Uterus (tissue), 2 donors: ENCODE results near the gene FAM120B.

Experiments used
- POLR2A ChIP-seq, 2 donors: fragments of 450-650 bp; IDR thresholded peaks; one replicate each; pipeline ENCODE4 v1.6.1; 2016; ENCODE audit warnings: antibody characterized with exemption in 2 of 2, mild to moderate bottlenecking in 1 of 2, moderate library complexity in 1 of 2
- TF ChIP-seq, protein P1 (sequence below), 4 experiments: fragments of 200-600 bp in 2 of 4; fragments of 450-650 bp in 2 of 4; sonication (generic) in 2 of 4; IDR thresholded peaks; one replicate each; pipeline ENCODE4 v1.5.1; 2016 to 2019; ENCODE audit warnings: antibody characterized with exemption in 4 of 4, mild to moderate bottlenecking in 2 of 4, moderate library complexity in 1 of 4

GRCh38 chr6:170314983-170315382 is 8.4 kb downstream of the FAM120B start:
- TF ChIP-seq, protein P1, sequence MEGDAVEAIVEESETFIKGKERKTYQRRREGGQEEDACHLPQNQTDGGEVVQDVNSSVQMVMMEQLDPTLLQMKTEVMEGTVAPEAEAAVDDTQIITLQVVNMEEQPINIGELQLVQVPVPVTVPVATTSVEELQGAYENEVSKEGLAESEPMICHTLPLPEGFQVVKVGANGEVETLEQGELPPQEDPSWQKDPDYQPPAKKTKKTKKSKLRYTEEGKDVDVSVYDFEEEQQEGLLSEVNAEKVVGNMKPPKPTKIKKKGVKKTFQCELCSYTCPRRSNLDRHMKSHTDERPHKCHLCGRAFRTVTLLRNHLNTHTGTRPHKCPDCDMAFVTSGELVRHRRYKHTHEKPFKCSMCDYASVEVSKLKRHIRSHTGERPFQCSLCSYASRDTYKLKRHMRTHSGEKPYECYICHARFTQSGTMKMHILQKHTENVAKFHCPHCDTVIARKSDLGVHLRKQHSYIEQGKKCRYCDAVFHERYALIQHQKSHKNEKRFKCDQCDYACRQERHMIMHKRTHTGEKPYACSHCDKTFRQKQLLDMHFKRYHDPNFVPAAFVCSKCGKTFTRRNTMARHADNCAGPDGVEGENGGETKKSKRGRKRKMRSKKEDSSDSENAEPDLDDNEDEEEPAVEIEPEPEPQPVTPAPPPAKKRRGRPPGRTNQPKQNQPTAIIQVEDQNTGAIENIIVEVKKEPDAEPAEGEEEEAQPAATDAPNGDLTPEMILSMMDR (IDR thresholded peaks at IDR 0.05), result no peak
- no peak for TF ChIP-seq POLR2A (IDR thresholded peaks at IDR 0.05)
